NT2/D1 (cell line): ENCODE data around the gene ZNF555.

Experiments
- SUZ12 ChIP-seq: IDR thresholded peaks from 2 replicates; pipeline ENCODE4 v1.6.1; 2011; ENCODE audit not compliant: insufficient read length, insufficient read depth; ENCODE audit errors: extremely low read depth
- YY1 ChIP-seq: IDR thresholded peaks from 2 replicates; pipeline ENCODE4 v1.6.1; 2011; ENCODE audit not compliant: insufficient read length, insufficient read depth
- ZNF274 ChIP-seq: IDR thresholded peaks from 2 replicates; pipeline ENCODE4 v1.6.1; 2011; ENCODE audit warnings: mild to moderate bottlenecking, low read depth, low read length

DNA sequence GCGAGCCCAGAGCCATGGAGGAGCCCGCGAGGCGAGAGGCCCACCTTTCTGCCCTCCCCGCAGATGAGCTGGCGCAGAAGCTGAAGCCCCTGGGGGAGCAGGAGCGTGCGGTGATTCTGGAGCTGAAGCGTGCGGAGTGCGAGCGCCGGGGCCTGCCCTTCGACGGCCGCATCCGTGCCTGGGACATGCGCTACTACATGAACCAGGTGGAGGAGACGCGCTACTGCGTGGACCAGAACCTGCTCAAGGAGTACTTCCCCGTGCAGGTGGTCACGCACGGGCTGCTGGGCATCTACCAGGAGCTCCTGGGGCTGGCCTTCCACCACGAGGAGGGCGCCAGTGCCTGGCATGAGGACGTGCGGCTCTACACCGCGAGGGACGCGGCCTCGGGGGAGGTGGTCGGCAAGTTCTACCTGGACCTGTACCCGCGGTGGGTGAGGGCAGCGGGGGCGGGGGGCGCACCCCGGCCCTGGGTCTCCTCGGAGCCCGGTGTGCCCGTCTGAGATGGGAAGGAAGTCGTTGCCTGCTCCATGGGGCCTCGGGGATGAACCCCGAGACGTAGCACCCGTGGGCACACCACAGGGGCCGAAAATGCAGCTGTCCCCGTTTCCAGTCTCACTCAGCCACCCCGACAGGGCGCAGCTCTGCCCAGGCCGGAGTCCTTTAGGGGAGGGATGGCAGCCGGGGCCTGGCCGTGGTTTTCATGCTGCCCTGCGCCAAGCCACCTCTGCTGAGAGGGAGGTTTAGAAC is 33.7 kb upstream of the ZNF555 start:
- no peak for TF ChIP-seq YY1
- no peak for TF ChIP-seq ZNF274
- no peak for TF ChIP-seq SUZ12
